Caki2 (cell line): ENCODE results near the gene CLEC18C. TPM values are rescaled to one million over a fixed set of nuclear protein-coding genes. Genes with fewer than 3 reads are reported as not detected.
"Not testable (repeated sequence)": the region's sequence is repeated elsewhere in the genome, so short reads cannot be mapped to it uniquely, and the experiment has no call there.

Experiments
- DNase-seq: peaks from one replicate; pipeline ENCODE4 v3.0.0-alpha.2; 2015; ENCODE audit warnings: low read depth
- in situ Hi-C: cut with HindIII; loops from 2 replicates; pipeline ENCODE4 v1.10.0; 2016; ENCODE audit warnings: low sequenced_read_pairs, low pct_unique_long_range_greater_than_20kb, mixed read lengths
- total RNA-seq: library from RNA; depleted of rRNA; stranded (reverse); fragments of >200 nt; shearing (Covaris generic); gene quantifications from 2 replicates; pipeline ENCODE4 v1.2.3, GENCODE V29; 2014; ENCODE audit warnings: low replicate concordance

The CLEC18C gene
- total RNA-seq, 1 experiment from 2014 or later, result not detected

DNA sequence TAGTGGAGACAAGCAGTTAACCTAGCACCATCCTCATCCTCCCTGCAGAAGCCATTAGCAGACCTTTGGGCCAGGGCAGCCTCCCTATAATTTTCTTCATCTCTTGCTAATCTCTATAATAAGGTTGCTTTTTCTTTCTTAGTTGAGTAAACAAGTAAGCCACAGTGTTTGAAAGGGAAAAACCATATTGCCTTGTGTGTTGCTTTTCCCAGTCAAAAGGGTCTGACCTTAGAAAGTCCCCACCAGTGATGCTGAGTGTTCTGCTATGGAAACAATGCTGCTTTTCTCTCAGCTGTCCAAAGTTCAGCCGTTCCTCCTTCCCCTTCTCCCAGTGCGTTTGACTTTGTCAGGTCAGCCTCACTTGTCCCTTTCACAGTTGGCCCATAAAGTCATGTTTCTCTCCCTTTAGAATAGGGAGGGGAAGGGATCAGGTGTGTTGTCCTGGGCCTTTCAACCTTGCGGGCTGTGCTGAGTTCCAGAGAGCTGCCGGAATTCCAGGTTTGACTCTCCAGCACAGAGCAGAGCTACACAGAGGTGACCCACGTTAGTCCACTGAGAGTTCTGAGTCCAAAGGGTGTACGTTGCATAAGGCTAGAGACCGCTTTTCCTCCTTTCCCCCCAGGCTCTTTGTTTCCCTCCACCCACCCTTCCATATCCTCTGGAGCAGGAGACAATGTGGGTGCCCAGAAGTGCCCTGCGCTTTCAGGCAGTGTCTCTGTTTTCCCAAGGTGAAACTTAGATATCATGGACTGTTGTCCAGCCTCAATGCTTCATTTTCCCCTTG, 15.9 kb upstream of the CLEC18C start:
- in situ Hi-C loops, result no loop called here
- no peak for DNase-seq

DNA sequence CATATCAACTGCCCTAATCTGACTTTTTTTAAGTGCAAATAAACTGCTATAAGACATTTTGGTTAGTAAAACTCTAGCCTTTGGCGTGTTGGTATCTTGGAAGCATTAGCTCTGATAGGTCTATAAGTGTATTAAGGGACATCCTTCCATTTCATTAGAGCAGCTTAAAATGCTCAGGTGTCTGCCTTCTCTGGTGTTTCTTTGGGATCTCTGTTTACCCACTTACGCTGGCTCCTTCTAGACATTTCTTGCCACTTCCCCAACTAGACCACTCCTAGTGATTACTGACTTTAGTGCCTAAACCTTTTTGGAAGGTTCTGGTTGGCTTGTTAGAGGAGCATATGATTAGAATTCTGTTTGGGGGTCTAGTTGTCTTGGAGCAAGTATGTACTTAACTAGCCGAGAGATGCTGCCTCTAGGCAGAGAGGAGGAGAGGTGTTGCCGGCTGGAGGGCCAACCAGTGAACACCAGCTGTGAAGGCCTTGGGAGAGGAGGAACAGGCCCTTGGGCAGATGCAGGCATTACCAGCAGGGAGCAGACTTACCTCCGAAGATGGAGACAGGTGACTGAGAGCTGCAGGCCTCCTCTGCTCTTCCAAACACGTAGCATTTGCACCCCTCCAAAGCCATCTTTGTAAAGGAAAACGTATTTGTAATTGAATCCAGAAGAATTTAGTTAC, 15.2 kb upstream of the CLEC18C start:
- DNase-seq, result no peak
- in situ Hi-C loops, result no loop called here

DNA sequence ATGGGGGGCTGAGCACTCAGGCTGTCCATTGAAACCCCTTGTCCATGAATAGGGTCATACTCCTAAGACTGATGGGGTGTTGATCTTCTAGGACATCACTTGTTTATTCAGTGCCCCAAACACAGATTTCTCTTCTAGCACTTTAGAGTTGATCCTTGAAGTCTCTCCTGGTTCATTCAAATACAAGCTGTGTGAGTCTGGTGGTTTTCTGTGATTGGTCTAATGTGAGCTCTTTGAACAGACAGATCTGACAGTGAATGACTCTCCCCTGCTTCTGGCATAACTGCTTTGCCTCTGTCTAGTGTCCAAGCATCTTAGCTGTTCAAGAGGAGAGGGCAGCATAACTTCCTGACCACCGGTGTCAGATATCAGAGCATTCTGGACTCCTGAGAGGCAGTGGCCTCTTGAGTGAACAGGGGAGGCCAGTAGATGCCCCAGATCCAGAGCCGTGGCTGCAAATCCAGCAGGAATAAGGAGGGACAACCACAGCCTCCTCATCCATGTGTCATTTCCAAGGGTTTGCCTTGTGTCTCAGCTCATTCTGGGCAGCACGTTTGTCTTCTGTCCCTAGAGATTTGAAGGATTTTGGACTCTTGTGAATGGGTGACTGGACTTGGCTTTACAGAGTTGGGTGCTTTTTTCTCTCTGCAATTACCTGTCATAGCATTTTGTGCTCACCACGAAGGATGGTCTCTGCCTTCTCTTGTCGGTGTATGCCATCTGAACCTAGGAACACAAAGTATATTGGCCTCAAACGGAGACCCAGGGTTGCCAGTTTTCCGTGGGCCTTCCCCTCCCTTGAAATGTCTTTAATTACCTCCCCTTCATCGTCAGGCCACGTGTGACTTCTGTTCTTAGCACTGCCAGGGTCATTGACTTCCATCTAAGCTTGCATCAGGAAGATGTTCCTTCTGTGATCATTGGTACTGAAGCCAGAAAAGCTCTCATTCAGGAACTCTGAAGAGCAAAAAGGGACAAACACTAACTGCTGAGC, 13.9 kb upstream of the CLEC18C start:
- in situ Hi-C loops, result no loop called here
- DNase-seq, result no peak

DNA sequence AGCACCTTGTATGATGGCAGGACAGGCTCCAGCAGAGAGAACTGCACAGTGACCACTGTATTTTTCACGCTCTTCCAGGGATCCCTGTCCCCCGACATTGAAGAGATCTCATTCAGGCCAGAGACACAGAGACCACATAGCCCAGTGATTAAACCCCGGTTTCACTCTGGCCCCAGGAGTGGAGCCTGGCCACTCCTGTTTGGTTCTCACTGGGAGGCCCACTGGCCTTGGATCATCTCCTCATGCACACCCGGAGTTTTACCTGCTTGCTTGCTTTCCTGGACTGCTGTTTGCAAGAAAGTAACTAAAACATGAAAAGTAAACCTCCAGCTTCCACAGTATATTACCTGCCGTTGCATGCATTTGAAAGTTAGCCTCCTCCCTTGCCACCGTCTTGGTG, 13.2 kb upstream of the CLEC18C start:
- in situ Hi-C loops, result no loop called here
- no peak for DNase-seq

- in situ Hi-C loops, result no loop called here
- no peak for DNase-seq
These were observed 12.8 kb upstream of the CLEC18C start for GRCh38 chr16:70160821-70161220.

DNA sequence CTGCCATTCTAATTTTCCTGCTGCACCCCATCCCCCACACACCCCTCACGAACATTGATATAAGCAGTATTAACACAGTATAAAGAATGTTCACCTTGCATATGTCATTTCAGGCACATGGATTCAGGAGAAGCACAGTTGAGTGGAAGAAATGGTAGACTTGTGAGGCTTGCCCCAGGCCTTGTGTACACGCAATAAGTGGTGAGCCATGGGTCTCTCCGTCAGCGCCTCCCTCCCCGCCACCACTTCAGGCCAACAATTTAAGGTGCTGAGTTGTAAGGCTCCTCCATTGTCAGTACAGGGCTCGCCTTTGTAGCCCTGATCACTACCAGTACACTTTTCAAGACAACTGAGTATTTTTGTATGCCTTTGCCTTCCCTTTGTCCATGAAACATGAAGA, 12.2 kb upstream of the CLEC18C start:
- DNase-seq, result no peak
- in situ Hi-C loops, result no loop called here

- peak; percentile 35 for DNase-seq
- in situ Hi-C loops, result no loop called here
These were observed 11.5 kb upstream of the CLEC18C start for GRCh38 chr16:70162041-70162451.

- in situ Hi-C loops, result no loop called here
- DNase-seq, result no peak
These were observed 10.0 kb upstream of the CLEC18C start for GRCh38 chr16:70163596-70163995.

DNA sequence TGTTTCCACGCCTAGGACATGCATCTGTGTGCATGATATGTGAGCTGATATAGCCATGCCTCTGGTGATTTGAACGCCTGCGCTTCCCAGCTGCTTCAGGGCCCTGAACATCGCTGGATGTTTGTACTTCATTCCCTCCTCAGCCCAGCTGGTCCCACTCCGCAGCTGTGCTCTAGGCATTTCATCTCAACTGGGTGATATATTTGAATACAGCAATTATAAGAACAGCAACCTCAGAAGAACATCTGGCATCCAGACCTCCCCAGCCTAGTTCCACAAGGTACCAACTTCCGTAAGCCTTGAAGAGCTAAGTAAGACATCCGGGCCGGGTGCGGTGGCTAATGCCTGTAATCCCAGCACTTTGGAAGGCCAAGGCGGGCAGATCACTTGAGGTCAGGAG, 6.9 kb upstream of the CLEC18C start:
- in situ Hi-C loops, DNase-seq: not testable (repeated sequence)

GRCh38 chr16:70173916-70174315, 329 bp downstream of the CLEC18C start:
- in situ Hi-C loops, DNase-seq: not testable (repeated sequence)

- DNase-seq, in situ Hi-C loops: not testable (repeated sequence)
These were observed 873 bp downstream of the CLEC18C start for GRCh38 chr16:70174387-70174932.

DNA sequence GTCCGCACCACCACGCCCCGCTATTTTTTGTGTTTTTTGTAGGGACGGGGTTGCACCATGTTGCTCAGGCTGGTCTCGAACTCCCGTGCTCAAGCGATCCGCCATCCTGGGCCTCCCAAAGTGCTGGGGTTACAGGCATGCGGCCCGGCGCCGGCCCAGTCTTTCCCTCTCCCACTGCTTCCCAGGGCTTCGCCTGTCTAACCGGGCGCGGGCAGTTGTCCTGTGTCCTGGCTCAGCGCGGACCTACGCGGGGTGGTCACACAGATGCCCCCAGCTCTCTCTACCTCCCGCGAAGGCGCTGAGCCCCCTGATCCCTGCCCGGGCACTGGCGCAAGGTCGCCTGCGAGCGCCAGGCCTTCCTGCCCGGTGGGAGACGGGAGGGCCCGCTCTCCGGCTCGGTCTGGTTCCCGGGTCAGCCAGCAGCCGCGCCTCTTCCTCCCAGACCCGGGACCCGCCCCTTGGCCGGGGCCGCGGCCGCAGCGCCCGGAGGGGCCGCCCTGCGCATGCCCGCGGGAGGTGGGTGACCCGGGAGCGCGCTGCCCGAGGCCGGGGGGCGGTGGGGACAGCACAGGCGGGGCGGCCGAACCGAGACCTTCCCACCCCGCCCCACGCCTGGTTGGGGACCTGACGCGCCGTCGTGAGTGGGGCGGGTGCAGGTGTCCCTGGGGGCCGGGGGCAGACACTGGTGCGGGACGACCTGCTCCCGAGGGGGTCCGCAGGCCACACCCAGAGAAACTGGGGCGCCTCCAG, 14.4 kb downstream of the CLEC18C start:
- DNase-seq, in situ Hi-C loops: not testable (repeated sequence)

- in situ Hi-C loops, DNase-seq: not testable (repeated sequence)
These were observed 15.0 kb downstream of the CLEC18C start for GRCh38 chr16:70188608-70188915.

GRCh38 chr16:70190574-70190973, 17.0 kb downstream of the CLEC18C start:
- in situ Hi-C loops, DNase-seq: not testable (repeated sequence)

DNA sequence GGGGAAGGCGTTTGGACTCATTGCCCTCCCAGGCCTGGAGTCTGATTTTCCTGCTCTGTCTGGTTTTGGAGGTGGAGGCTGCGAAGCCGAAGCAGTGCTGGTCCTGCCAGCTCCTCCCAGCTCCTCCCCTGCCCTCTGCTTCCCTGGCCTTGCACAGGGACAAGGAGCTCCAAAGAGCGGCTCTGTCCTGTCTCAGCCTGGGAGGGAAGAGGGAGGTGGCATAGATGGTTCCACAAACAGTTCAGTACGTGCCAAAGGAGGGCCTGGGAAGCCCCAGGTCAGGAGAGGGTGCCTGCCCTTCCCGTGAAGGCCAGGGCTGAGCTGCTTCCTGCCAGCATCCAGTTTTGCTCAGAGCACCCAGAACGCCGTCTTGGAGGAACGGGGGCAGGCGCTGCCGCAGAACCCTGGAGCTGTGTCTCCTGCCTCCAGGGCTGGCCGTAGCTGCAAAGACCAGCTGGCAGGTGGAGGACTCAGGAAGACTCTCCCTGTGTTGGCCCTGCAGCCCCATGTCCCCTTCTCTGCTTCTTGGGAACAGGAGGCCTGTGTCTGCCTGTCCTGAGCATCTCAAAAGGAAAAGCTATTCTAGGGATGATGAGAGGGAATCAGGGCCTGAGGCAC, 23.2 kb downstream of the CLEC18C start:
- DNase-seq, in situ Hi-C loops: not testable (repeated sequence)

- DNase-seq, in situ Hi-C loops: not testable (repeated sequence)
These were observed 24.0 kb downstream of the CLEC18C start for GRCh38 chr16:70197611-70198010.

DNA sequence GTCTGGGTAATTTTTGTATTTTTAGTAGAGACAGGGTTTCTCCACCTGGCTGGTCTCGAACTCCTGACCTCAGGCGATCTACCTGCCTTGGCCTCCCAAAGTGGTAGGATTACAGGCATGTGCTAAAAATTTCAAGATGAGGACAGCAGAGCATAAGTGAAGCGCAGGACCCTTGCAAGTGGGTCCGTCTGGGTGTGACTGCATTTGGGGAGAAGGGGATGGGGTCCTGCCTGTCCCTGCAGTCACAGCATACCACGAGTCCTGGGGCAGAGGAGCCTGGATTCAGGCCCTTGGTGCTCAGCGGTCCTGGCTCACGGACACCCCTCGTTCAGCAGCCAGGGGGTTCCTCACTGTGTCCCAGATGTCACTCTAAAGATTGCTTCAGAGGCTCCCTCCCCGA, 24.6 kb downstream of the CLEC18C start:
- DNase-seq, in situ Hi-C loops: not testable (repeated sequence)
